Activated naive CD8-positive, alpha-beta T cell treated with anti-CD3 and anti-CD28 coated beads for 36 hours (primary cell): ENCODE measurements around the gene CPEB3. TPM values are rescaled to one million over a fixed set of nuclear protein-coding genes. Genes with fewer than 3 reads are reported as not detected.
"Not testable (repeated sequence)": the region's sequence is repeated elsewhere in the genome, so short reads cannot be mapped to it uniquely, and the experiment has no call there.

ENCODE experiments used
- DNase-seq: peaks from one replicate; pipeline ENCODE4 v3.0.0; 2021
- H3K27ac Mint-ChIP-seq: one replicate; pipeline ENCODE4 v1.8.0; 2022; ENCODE audit warnings: mild to moderate bottlenecking, moderate library complexity, mixed read lengths
- H3K27me3 Mint-ChIP-seq: one replicate; pipeline ENCODE4 v1.8.0; 2022; ENCODE audit warnings: mild to moderate bottlenecking, mixed read lengths
- H3K36me3 Mint-ChIP-seq: one replicate; pipeline ENCODE4 v1.8.0; 2021; ENCODE audit warnings: mild to moderate bottlenecking, mixed read lengths
- H3K4me1 Mint-ChIP-seq: one replicate; pipeline ENCODE4 v1.8.0; 2021; ENCODE audit warnings: mixed read lengths
- H3K4me3 Mint-ChIP-seq: one replicate; pipeline ENCODE4 v1.8.0; 2022; ENCODE audit warnings: mild to moderate bottlenecking, moderate library complexity, mixed read lengths
- H3K9me3 Mint-ChIP-seq: one replicate; pipeline ENCODE4 v1.8.0; 2022; ENCODE audit warnings: mixed read lengths
- total RNA-seq, 2 experiments: library from RNA; stranded (reverse); gene quantifications; one replicate each; pipeline ENCODE4 v1.2.3, GENCODE V29; 2021

The CPEB3 gene
- total RNA-seq, 2 experiments from 2014 or later: 1.5 to 1.9 TPM

DNA sequence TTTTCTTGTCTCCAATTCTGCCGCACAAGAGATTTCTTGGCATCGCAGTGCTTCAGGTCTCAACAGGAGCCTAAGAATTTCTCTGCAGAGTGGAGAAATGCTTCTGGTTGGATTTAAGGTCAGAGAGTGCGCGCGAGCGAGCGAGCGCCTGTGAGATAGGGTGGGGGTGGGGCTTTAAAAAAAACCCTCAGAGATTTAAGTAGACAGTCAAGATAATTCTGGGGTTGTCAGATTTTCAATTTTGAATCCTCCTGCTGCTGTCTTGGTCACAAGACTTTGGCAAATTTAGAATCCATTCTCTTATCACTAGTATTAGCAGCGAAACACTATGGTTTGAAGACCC lies 49.7 kb downstream of the CPEB3 start:
- H3K27me3 Mint-ChIP-seq: peaks cover 6% of the 10 kb centered on the region
- peaks cover 20% of the 10 kb centered on the region for H3K4me1 Mint-ChIP-seq
- no peak overlapping the region for H3K27ac Mint-ChIP-seq
- H3K9me3 Mint-ChIP-seq: no peaks in the 10 kb centered on the region
- H3K36me3 Mint-ChIP-seq: peaks cover 7% of the 10 kb centered on the region
- peak overlapping the region; percentile 78 for H3K4me3 Mint-ChIP-seq
- no peak for DNase-seq

DNA sequence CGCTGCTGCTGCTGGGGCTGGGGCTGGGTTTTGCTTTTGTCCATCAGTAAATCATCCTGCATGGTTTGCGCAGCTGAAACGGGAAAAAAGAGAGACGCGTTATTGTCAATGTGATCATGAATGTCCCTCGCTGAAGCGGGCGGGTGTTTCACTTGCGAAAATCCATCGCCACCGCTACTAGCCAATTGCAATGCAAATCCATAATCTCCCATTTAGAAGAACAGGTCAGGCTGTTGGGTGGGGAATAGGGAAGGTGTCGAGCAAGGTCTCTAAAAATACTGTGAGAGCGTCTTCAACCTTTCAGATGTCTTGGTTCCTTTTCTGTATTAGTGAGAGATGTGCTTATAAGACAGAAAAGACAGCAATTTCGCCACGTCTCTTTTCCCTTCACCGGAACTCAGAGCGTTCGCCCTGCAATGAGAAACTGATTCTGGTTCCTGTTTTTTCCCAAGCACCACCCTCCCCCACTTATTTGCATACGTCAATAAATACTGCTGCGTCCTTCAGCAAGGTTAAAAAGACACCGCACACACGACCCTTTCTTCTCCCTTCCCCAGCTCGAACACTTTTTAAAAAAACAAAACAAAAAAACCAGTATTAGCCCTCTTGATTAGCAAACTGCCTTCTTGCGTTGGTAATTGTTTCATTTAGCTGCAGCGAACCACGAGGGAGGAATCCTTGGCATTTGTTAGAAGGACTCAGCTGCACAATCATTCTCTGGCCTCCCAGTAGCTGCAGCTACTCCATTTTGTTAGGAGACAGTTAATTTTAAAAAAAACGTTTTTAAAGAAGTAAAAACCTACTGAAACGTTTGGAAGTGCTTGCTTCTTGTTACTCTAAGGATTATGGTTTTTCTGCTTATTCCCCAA lies 50.4 kb downstream of the CPEB3 start:
- peak overlapping the region; percentile 78 for H3K4me3 Mint-ChIP-seq
- peaks cover 20% of the 10 kb centered on the region for H3K4me1 Mint-ChIP-seq
- H3K27ac Mint-ChIP-seq: no peak overlapping the region
- peaks cover 6% of the 10 kb centered on the region for H3K27me3 Mint-ChIP-seq
- peaks cover 7% of the 10 kb centered on the region for H3K36me3 Mint-ChIP-seq
- no peak for DNase-seq
- no peaks in the 10 kb centered on the region for H3K9me3 Mint-ChIP-seq

DNA sequence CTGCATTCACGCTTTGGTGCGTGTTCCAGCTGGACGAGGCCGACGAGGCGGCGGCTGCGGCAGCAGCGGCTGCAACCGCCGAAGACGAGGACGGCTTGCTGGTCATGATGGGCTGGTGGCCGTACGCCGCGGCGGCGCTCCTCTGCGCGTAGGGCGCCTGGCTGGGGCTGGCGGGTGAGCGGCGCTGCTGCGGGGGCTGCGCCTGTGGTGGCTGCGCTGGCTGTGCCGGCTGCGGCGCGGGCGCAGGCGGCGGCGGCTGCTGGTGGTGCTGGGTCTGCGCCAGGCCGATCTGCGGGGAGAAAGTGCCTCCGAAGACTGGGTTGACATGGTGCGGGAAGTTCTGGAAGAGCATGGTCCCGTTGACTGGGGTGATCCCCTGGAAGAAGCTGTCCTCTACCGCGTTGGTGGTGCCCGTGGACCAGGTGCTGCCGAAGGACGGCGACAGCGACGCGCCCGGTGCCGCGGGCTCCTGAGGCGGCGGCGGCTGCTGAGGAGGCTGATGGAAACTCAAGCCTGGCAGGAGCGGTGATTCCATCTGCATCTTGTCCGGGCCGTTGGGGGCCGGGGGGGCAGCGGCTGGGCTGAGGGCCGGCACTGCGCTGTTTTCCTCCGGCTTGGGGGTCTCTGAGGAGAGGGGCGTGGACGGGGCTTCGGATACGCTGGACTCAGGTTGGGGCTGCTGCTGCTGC lies 51.1 kb downstream of the CPEB3 start:
- peaks cover 7% of the 10 kb centered on the region for H3K36me3 Mint-ChIP-seq

DNA sequence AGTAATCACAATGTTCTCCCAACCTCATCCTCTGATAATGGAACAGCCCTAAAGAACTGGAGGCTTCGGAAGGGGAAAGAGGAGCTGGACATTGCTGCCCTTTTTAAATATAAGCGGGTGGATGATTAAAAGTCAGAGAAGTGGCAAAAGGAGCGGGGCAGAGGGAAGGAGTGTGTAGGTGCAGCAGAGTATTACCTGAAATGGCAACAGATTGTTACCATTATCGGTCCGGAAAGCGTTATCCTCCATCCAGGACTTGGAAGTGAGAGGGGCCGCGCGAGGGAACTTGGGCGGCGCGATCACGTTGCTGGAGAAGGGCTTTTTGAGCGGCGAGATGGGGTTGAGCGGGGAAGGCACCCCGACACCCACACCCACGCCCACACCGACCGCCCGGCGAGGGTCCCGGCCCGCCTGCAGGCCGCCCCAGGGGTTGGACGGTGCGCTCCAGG lies 51.7 kb downstream of the CPEB3 start:
- H3K27me3 Mint-ChIP-seq: peaks cover 6% of the 10 kb centered on the region
- H3K36me3 Mint-ChIP-seq: peaks cover 7% of the 10 kb centered on the region
- H3K4me1 Mint-ChIP-seq: peaks cover 20% of the 10 kb centered on the region
- no peaks in the 10 kb centered on the region for H3K9me3 Mint-ChIP-seq
- no peak for DNase-seq
- H3K27ac Mint-ChIP-seq: no peak overlapping the region
- H3K4me3 Mint-ChIP-seq: peak overlapping the region; percentile 71

More for the DNA sequence above, 51.1 kb downstream of the CPEB3 start:
- H3K9me3 Mint-ChIP-seq: no peaks in the 10 kb centered on the region
- H3K4me1 Mint-ChIP-seq: peaks cover 20% of the 10 kb centered on the region
- DNase-seq: peak; percentile 60
- H3K4me3 Mint-ChIP-seq: peak overlapping the region; percentile 78
- H3K27me3 Mint-ChIP-seq: peaks cover 6% of the 10 kb centered on the region
- H3K27ac Mint-ChIP-seq: no peak overlapping the region

DNA sequence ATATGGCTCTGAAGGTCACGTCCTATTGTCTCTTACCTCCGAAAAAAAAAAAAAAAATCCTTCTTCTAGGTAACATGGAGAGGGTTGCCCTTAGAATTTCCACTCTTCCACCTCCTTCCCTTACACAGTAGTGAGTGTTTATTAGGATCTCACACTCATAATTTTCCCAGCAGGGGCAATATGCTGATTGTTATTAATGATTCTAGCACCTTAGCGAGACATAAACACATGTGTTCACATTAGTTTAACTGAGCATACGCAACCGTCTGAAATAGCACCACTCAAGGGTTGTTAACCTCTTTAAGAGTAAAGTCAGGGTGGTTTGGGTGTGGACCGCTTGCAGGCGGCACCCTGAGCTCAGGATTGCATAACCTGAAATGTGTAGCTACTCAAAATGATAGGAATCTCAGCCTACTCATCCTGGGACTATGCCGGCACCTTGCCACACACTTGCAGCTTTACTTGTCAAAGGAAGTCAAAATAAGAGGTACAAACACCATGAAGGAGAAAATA lies 52.2 kb downstream of the CPEB3 start:
- peaks cover 6% of the 10 kb centered on the region for H3K27me3 Mint-ChIP-seq
- DNase-seq: no peak
- peaks cover 7% of the 10 kb centered on the region for H3K36me3 Mint-ChIP-seq
- H3K9me3 Mint-ChIP-seq: no peaks in the 10 kb centered on the region
- H3K27ac Mint-ChIP-seq: no peak overlapping the region
- H3K4me3 Mint-ChIP-seq: peak overlapping the region; percentile 71
- H3K4me1 Mint-ChIP-seq: peaks cover 20% of the 10 kb centered on the region

DNA sequence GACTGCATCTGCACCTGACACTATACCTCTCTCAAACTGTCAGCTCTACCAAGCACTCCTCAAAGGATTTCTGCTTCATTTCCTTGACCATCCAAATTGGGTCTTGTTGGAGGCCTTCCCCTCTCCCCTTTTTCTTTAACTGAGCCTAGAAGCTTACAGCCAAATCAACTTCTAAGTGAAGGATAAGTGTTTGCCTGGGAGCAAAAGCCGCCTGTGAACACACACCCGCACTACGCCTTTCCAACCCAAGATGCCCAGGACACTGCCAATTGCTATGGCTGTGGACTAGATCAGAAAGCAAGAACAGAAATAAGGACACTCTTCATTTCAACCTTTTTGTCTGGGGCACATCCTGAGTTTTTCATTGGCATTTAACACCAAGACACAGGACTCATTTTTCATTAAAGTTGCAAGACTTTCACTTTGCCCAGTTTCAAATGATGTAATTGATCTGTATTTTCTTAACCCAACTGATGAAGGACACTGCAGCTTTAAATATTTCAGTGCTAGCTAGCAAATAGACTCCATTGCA lies 52.8 kb downstream of the CPEB3 start:
- DNase-seq: no peak
- no peak overlapping the region for H3K27ac Mint-ChIP-seq
- H3K4me1 Mint-ChIP-seq: peaks cover 18% of the 10 kb centered on the region
- peaks cover 9% of the 10 kb centered on the region for H3K36me3 Mint-ChIP-seq
- no peaks in the 10 kb centered on the region for H3K9me3 Mint-ChIP-seq
- H3K27me3 Mint-ChIP-seq: peaks cover 6% of the 10 kb centered on the region
- no peak overlapping the region for H3K4me3 Mint-ChIP-seq

DNA sequence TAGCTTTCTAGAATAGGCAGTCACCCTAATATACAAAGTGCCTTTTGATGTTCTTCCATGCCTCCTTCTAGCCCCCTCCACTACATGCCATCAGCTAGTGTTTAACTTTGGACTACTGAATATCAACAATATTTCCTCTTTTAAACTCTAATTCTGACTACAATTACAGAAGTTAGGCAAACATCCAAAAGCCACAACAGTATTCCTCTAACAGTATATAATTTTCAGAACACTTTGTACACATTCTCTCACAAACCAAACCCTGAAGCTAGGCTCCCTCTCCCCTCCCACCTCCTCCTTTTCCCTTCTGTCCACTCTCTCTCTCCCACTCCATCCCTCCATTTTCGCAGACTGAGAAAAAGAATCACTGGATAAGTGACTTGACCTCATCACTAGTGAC lies 59.7 kb downstream of the CPEB3 start:
- Mint-ChIP-seq H3K4me1 (peaks cover 5% of the 10 kb centered on the region), H3K9me3 (no peaks in the 10 kb centered on the region), H3K36me3 (peaks cover 10% of the 10 kb centered on the region), H3K27me3 (no peaks in the 10 kb centered on the region), H3K4me3 (no peak overlapping the region), H3K27ac (no peak overlapping the region)
- no peak for DNase-seq

DNA sequence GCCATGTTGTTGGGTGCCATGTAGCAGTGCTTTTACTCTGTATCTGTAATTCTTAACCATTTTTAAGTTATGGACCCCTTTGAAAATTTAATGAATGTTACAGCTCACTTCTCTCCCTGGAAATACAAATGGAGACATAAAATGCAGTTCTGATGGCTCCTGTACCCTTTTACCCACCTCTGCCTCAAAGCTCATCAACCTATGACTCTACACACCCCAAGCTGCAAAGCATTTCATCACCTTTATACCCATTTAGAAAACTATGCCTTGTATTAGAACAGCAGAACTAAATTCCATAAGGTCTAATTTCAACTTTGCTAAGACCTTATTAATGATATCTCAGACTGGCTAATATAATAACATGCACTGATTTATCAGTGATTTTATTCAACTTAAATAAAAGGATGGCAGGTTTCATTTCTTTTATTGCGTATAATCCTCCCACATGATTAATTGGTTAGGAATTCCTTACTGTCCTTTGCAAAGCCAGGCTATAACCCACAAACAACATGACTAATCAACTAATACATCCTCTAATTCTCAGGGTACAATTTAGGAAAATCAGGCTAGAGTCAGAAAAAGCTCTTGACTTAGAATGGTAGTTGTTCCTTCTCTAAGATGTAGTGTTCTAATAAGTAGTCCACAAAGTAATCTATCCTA lies 68.1 kb downstream of the CPEB3 start:
- H3K27me3 Mint-ChIP-seq: no peaks in the 10 kb centered on the region
- no peak for DNase-seq
- H3K36me3 Mint-ChIP-seq: peaks cover 6% of the 10 kb centered on the region
- H3K9me3 Mint-ChIP-seq: no peaks in the 10 kb centered on the region
- H3K4me1 Mint-ChIP-seq: no peaks in the 10 kb centered on the region
- H3K27ac Mint-ChIP-seq: no peak overlapping the region
- no peak overlapping the region for H3K4me3 Mint-ChIP-seq

DNA sequence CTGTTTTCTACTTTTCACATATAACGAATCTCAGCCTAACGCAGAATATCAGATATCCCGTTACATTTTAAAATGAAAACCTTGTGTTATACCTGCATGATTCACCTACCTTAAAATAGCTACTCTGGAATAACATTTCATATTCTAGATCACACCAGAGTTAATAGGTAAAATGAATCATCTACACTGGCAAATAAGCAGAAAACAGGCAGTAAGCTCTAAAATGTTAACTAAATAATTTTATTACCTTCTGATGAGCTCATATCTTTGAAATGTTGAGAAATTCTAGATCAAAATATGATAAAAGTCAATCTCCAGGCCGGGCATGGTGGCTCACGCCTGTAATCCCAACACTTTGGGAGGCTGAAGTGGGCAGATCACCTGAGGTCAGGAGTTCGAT lies 71.3 kb downstream of the CPEB3 start:
- Mint-ChIP-seq H3K36me3 (peaks cover 6% of the 10 kb centered on the region), H3K4me3 (no peak overlapping the region), H3K4me1 (no peaks in the 10 kb centered on the region), H3K9me3 (no peaks in the 10 kb centered on the region), H3K27me3 (no peaks in the 10 kb centered on the region), H3K27ac (no peak overlapping the region)
- no peak for DNase-seq

DNA sequence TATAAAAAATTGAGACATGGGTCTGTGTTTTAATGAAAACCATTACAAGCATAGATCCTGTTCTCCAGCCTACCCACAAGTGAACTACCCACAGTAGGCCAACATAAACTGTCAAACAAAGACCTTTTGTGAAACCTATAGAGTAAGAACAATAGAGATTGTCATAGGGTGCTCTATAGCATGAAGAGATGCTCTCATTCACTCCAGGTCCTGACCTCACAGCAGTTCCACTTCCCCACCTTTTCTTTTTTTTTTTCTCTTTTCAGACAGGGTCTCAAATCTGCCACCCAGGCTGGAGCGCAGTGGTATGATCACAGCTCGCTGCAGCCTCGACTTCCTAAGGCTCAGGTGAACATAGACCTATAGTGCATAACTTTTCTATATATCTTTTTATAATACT lies 72.3 kb downstream of the CPEB3 start:
- no peak for DNase-seq
- Mint-ChIP-seq H3K36me3 (peaks cover 2% of the 10 kb centered on the region), H3K9me3 (no peaks in the 10 kb centered on the region), H3K4me3 (no peak overlapping the region), H3K27ac (no peak overlapping the region), H3K27me3 (no peaks in the 10 kb centered on the region), H3K4me1 (peaks cover 3% of the 10 kb centered on the region)

DNA sequence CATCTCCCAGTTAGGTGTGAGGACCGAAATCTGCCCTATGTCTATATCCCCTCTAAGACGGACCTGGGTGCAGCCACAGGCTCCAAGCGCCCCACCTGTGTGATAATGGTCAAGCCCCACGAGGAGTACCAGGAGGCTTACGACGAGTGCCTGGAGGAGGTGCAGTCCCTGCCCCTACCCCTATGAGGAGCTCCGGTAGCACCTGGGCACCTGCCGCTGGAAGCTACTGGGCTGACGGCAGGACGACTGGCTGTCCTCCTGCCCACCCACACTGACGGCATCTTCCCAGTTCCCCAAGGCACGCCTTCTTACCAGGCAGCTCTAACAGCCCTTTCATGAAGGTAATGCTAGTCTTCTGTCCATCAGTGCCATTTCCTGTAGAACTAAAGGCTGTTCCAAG lies 74.3 kb downstream of the CPEB3 start:
- H3K4me3 Mint-ChIP-seq, H3K9me3 Mint-ChIP-seq, H3K27me3 Mint-ChIP-seq, H3K36me3 Mint-ChIP-seq, DNase-seq, H3K27ac Mint-ChIP-seq, H3K4me1 Mint-ChIP-seq: not testable (repeated sequence)

DNA sequence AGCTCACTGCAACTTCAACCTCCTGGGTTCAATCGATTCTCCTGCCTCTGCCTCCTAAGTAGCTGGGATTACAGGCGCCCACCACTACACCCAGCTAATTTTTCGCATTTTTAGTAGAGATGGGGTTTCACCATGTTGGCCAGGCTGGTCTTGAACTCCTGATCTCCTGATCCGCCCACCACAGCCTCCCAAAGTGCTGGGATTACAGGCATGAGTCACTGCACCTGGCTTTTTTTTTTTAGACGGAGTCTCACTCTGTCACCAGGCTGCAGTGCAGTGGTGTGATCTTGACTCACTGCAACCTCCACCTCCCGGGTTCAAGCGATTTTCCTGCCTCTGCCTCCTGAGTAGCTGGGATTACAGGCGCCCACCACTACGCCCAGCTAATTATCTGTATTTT lies 75.7 kb downstream of the CPEB3 start:
- H3K9me3 Mint-ChIP-seq, H3K36me3 Mint-ChIP-seq, H3K4me3 Mint-ChIP-seq, H3K27ac Mint-ChIP-seq, DNase-seq, H3K27me3 Mint-ChIP-seq: not testable (repeated sequence)
- peaks cover 11% of the 10 kb centered on the region for H3K4me1 Mint-ChIP-seq

DNA sequence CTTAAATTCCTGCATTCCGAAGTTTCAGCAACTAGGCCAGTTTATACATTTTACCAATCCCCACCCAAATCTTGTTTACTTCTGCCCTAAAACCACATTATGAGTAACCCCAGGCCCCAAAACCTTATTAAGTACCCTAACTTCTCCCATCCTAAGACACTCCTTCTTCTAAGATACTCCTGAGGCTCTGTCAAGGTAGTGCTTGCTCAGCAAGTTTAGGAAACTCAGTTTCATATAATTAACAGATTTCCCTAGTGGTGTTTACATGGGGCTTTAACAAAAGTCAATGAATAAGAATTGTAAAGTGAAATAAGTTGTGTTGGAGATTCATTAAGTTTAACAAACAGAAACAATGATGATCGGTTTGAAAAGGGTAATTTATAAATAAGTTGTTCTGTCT lies 77.8 kb downstream of the CPEB3 start:
- H3K9me3 Mint-ChIP-seq: peaks cover 2% of the 10 kb centered on the region
- H3K27ac Mint-ChIP-seq: no peak overlapping the region
- no peak overlapping the region for H3K4me3 Mint-ChIP-seq
- H3K4me1 Mint-ChIP-seq: peaks cover 12% of the 10 kb centered on the region
- no peaks in the 10 kb centered on the region for H3K27me3 Mint-ChIP-seq
- DNase-seq: no peak
- peaks cover 3% of the 10 kb centered on the region for H3K36me3 Mint-ChIP-seq

DNA sequence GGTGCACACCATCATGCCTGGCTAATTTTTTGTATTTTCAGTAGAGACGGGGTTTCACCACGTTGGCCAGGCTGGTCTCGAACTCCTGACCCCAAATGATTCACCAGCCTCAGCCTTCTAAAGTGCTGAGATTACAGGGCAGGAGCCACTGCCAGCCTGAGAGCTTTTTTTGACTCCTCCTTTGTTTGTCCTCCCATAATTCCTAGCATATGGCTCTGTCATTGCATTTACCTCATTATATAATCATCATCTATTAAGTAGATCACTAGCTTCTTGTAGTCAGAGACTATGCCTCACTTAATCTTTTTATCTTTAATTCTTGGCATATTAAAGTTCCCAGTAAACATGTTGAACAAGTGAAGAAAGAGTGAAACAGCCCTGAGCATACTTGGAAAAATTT lies 82.1 kb downstream of the CPEB3 start:
- H3K27me3 Mint-ChIP-seq: no peaks in the 10 kb centered on the region
- peaks cover 10% of the 10 kb centered on the region for H3K4me1 Mint-ChIP-seq
- DNase-seq: no peak
- no peak overlapping the region for H3K4me3 Mint-ChIP-seq
- no peak overlapping the region for H3K27ac Mint-ChIP-seq
- peaks cover 2% of the 10 kb centered on the region for H3K9me3 Mint-ChIP-seq
- peaks cover 3% of the 10 kb centered on the region for H3K36me3 Mint-ChIP-seq

DNA sequence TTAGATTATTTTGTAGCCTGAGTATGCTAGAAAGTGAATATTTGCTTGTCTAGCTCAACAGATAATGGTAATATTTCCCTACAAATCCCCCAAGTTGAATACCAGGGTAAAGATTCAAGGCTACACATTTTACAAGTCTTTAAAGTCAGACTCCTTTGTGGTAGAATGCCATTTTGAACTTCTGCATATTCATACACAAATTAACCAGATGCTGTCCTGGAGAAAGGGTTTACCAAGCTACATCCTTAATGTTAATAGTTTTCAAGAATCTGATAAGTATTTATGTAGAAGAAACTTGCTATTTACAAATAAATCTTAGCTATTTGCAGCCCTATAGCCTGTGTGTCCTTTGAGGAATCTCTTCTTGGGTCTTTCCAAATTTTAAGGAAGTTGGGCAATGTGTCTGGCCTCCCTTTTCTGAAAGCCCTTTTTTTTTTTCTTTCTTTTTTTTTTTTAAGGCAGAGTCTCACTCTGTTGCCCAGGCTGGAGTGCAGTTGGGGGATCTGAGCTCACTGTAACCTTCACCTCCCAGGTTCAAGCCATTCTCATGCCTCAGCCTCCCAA lies 82.6 kb downstream of the CPEB3 start:
- DNase-seq: no peak

More for the DNA sequence above, 82.6 kb downstream of the CPEB3 start:
- Mint-ChIP-seq H3K4me1 (peaks cover 10% of the 10 kb centered on the region), H3K27ac (no peak overlapping the region), H3K9me3 (peaks cover 2% of the 10 kb centered on the region), H3K27me3 (no peaks in the 10 kb centered on the region), H3K4me3 (no peak overlapping the region), H3K36me3 (peaks cover 3% of the 10 kb centered on the region)
